Liver (tissue), 3 donors: ENCODE measurements around the gene IL36B.

ENCODE experiments used
- ATF3 ChIP-seq: IDR thresholded peaks from 2 replicates; pipeline ENCODE4 v1.6.1; 2016; ENCODE audit warnings: antibody characterized with exemption
- JUND ChIP-seq, 2 donors: IDR thresholded peaks; 2 replicates each; pipeline ENCODE4 v1.6.1; 2016; ENCODE audit warnings: antibody characterized with exemption in 2 of 2
- RAD21 ChIP-seq, 2 donors: IDR thresholded peaks; 2 replicates each; pipeline ENCODE4 v1.6.1; 2016; ENCODE audit warnings: antibody characterized with exemption in 2 of 2, mild to moderate bottlenecking in 2 of 2
- REST ChIP-seq: IDR thresholded peaks from 2 replicates; pipeline ENCODE4 v1.6.1; 2016; ENCODE audit warnings: antibody characterized with exemption, mild to moderate bottlenecking
- ZBTB33 ChIP-seq: IDR thresholded peaks from 2 replicates; pipeline ENCODE4 v1.6.1; 2016; ENCODE audit warnings: antibody characterized with exemption
- TF ChIP-seq, protein P1 (sequence below): fragments of 150-350 bp; IDR thresholded peaks from 2 replicates; pipeline ENCODE4 v1.5.1; 2017; ENCODE audit warnings: improper control_type of control experiment, low read depth, low read length; ENCODE audit not compliant: missing input control
- TF ChIP-seq, protein P2 (sequence below): IDR thresholded peaks from 2 replicates; pipeline ENCODE4 v1.6.1; 2016; ENCODE audit warnings: antibody characterized with exemption
- donor health status: healthy.
- donor health status: healthy.

DNA sequence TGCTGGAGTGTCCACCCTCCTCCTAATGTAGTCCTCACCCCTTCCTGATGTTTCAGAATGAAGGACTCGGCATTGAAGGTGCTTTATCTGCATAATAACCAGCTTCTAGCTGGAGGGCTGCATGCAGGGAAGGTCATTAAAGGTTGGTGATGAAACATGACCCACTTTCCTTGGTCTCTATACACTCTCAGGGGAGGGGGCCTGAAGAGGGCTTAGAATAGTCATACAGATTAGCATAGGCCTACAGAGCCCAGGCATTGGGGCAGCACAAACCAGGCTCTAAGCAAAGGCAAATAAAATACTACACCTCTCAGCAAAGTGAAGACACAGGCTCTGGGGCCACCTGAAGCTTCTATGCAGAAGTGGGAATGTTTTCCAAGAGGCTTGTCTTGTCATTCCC lies 8.1 kb upstream of the IL36B start:
- TF ChIP-seq, protein P1, sequence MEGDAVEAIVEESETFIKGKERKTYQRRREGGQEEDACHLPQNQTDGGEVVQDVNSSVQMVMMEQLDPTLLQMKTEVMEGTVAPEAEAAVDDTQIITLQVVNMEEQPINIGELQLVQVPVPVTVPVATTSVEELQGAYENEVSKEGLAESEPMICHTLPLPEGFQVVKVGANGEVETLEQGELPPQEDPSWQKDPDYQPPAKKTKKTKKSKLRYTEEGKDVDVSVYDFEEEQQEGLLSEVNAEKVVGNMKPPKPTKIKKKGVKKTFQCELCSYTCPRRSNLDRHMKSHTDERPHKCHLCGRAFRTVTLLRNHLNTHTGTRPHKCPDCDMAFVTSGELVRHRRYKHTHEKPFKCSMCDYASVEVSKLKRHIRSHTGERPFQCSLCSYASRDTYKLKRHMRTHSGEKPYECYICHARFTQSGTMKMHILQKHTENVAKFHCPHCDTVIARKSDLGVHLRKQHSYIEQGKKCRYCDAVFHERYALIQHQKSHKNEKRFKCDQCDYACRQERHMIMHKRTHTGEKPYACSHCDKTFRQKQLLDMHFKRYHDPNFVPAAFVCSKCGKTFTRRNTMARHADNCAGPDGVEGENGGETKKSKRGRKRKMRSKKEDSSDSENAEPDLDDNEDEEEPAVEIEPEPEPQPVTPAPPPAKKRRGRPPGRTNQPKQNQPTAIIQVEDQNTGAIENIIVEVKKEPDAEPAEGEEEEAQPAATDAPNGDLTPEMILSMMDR = no peak
- TF ChIP-seq JUND (IDR thresholded peaks at IDR 0.05) (no peak), ATF3 (no peak), REST (no peak), ZBTB33 (no peak), RAD21 (IDR thresholded peaks at IDR 0.05) (no peak)
- TF ChIP-seq, protein P2, sequence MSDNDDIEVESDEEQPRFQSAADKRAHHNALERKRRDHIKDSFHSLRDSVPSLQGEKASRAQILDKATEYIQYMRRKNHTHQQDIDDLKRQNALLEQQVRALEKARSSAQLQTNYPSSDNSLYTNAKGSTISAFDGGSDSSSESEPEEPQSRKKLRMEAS = no peak
